GM21515 (cell line): Measurements from ENCODE around the gene PTMA.
"Not testable (repeated sequence)": the region's sequence is repeated elsewhere in the genome, so short reads cannot be mapped to it uniquely, and the experiment has no call there.

Source experiments
- ATAC-seq: cut with Tn5 transposase; IDR thresholded peaks from one replicate; pipeline ENCODE4 v1.9.1; 2021; ENCODE audit not compliant: unreplicated experiment

Gene PTMA

DNA sequence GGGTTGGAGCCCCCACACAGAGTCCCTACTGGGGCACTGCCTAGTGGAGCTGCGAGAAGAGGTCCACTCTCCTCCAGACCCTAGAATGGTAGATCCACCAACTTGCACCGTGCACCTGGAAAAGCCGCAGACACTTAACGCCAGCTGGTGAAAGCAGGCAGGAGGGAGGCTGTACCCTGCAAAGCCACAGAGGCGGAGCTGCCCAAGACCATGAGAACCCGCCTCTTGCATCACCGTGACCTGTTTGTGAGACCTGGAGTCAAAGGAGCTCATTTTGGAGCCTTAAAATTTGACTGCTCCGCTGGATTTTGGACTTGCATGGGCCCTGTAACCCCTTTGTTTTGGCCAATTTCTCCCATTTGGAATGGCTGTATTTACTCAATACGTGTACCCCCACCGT, 40.7 kb downstream of the PTMA start:
- ATAC-seq: not testable (repeated sequence)

GRCh38 chr2:231751042-231751815, 42.9 kb downstream of the PTMA start:
- ATAC-seq: no peak

DNA sequence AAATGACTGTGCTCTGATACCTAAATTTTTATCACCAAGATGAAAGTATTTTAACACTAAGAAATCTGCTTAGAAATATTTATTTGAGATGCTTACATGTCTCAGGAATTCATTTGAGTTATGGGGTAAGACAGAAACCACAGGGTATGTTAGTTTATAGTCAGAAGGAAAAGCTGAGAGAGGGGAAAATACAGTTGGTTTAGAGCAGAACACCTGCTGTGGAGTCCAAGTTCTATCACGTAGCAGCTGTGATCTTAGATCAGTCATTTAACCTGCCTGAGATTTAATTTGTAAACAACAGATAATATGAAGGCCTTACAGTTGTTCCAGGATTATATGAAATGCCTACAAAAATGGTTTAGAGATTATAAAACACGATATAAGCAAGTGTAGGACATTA, 43.7 kb downstream of the PTMA start:
- ATAC-seq: no peak

DNA sequence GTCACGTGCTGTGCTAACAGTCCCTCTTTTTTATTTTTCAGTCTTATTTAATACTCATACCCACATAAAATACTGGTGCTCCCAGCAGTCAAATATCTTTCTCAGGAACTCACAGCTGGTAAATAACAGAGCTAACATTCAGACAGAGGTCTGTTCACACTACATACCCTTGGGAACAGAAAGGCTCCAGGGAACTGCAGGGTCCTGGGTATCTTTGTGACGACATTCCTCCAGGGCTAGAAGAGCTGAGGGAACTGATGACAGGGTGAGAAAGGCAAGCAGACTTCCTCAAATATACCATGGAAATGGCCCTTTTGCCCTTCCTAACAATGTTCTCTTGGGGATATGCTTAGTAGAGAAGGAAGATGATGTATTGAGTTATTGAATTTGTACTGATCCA, 53.4 kb downstream of the PTMA start:
- ATAC-seq: no peak
